HG03378 (cell line): Measurements from ENCODE around the gene DLK1.

ENCODE experiments used
- ATAC-seq: cut with Tn5 transposase; IDR thresholded peaks from one replicate; pipeline ENCODE4 v1.9.1; 2021; ENCODE audit warnings: mild to moderate bottlenecking, moderate library complexity; ENCODE audit not compliant: unreplicated experiment

The DLK1 gene

GRCh38 chr14:100787659-100788058, 61.0 kb downstream of the DLK1 start:
- ATAC-seq: no peak
